ENCODE measurements around the gene COL6A5. TPM values are rescaled to one million over a fixed set of nuclear protein-coding genes. Genes with fewer than 3 reads are reported as not detected.
"Not testable (repeated sequence)": the region's sequence is repeated elsewhere in the genome, so short reads cannot be mapped to it uniquely, and the experiment has no call there.

Gene COL6A5
- total RNA-seq, 1 donor from 2014 or later, result not detected

GRCh38 chr3:130428871-130429712 is 83.6 kb downstream of the COL6A5 start:
- Histone ChIP-seq H3K4me3 (no peak overlapping the region), H3K9me3 (replicated peaks) (peaks cover 6% of the 10 kb centered on the region), H3K27ac (replicated peaks) (no peak overlapping the region), H3K4me1 (no peaks in the 10 kb centered on the region), H3K27me3 (ENCODE audit: low read depth) (peaks cover 6% of the 10 kb centered on the region), H3K36me3 (no peaks in the 10 kb centered on the region)
- TF ChIP-seq CTCF (IDR thresholded peaks at IDR 0.05; ENCODE audit: borderline replicate concordance), result no peak
- intact Hi-C loops (cut with micrococcal nuclease), result no loop called here
- no peak for DNase-seq

GRCh38 chr3:130429713-130430023 is 84.2 kb downstream of the COL6A5 start:
- Histone ChIP-seq H3K4me1 (no peaks in the 10 kb centered on the region), H3K36me3 (no peaks in the 10 kb centered on the region), H3K4me3 (no peak overlapping the region), H3K9me3 (replicated peaks) (peaks cover 12% of the 10 kb centered on the region), H3K27me3 (ENCODE audit: low read depth) (peaks cover 2% of the 10 kb centered on the region), H3K27ac (replicated peaks) (no peak overlapping the region)
- intact Hi-C loops (cut with micrococcal nuclease), result no loop called here
- no peak for TF ChIP-seq CTCF (IDR thresholded peaks at IDR 0.05; ENCODE audit: borderline replicate concordance)
- no peak for DNase-seq

GRCh38 chr3:130430266-130430665 is 84.8 kb downstream of the COL6A5 start:
- no peak for DNase-seq
- Histone ChIP-seq H3K36me3 (no peaks in the 10 kb centered on the region), H3K27me3 (ENCODE audit: low read depth) (no peaks in the 10 kb centered on the region), H3K4me1 (no peaks in the 10 kb centered on the region), H3K27ac (replicated peaks) (no peak overlapping the region), H3K9me3 (replicated peaks) (peaks cover 14% of the 10 kb centered on the region), H3K4me3 (no peak overlapping the region)
- intact Hi-C loops (cut with micrococcal nuclease), result no loop called here
- no peak for TF ChIP-seq CTCF (IDR thresholded peaks at IDR 0.05; ENCODE audit: borderline replicate concordance)

- H3K36me3 ChIP-seq; H3K4me1 ChIP-seq; H3K27me3 ChIP-seq (ENCODE audit: low read depth); DNase-seq; H3K4me3 ChIP-seq; H3K27ac ChIP-seq (replicated peaks); intact Hi-C loops (cut with micrococcal nuclease): not testable (repeated sequence)
- peaks cover 14% of the 10 kb centered on the region for H3K9me3 ChIP-seq (replicated peaks)
Observed at GRCh38 chr3:130432086-130432485, 86.6 kb downstream of the COL6A5 start.

- no peak overlapping the region for H3K4me3 ChIP-seq
- no peak for DNase-seq
- no peak for TF ChIP-seq CTCF (IDR thresholded peaks at IDR 0.05; ENCODE audit: borderline replicate concordance)
- H3K27me3 ChIP-seq (ENCODE audit: low read depth), result no peaks in the 10 kb centered on the region
- H3K9me3 ChIP-seq (replicated peaks), result peaks cover 14% of the 10 kb centered on the region
- H3K27ac ChIP-seq (replicated peaks), result no peak overlapping the region
- no peaks in the 10 kb centered on the region for H3K4me1 ChIP-seq
- intact Hi-C loops (cut with micrococcal nuclease), result no loop called here
- H3K36me3 ChIP-seq, result no peaks in the 10 kb centered on the region
Observed at GRCh38 chr3:130433306-130433705, 87.8 kb downstream of the COL6A5 start.

- H3K27me3 ChIP-seq (ENCODE audit: low read depth), result no peaks in the 10 kb centered on the region
- no peaks in the 10 kb centered on the region for H3K36me3 ChIP-seq
- TF ChIP-seq CTCF (IDR thresholded peaks at IDR 0.05; ENCODE audit: borderline replicate concordance), result no peak
- intact Hi-C loops (cut with micrococcal nuclease), result no loop called here
- H3K27ac ChIP-seq (replicated peaks), result no peak overlapping the region
- H3K4me1 ChIP-seq, result no peaks in the 10 kb centered on the region
- DNase-seq, result no peak
- H3K9me3 ChIP-seq (replicated peaks), result no peaks in the 10 kb centered on the region
- no peak overlapping the region for H3K4me3 ChIP-seq
Observed at GRCh38 chr3:130442284-130442683, 96.8 kb downstream of the COL6A5 start.

- H3K27me3 ChIP-seq (ENCODE audit: low read depth); H3K9me3 ChIP-seq (replicated peaks); H3K4me1 ChIP-seq; intact Hi-C loops (cut with micrococcal nuclease); H3K27ac ChIP-seq (replicated peaks); H3K4me3 ChIP-seq; H3K36me3 ChIP-seq; DNase-seq: not testable (repeated sequence)
Observed at GRCh38 chr3:130446840-130447239, 101.4 kb downstream of the COL6A5 start.

GRCh38 chr3:130448155-130448554 is 102.7 kb downstream of the COL6A5 start:
- H3K4me1 ChIP-seq; intact Hi-C loops (cut with micrococcal nuclease); H3K27ac ChIP-seq (replicated peaks); H3K4me3 ChIP-seq; H3K9me3 ChIP-seq (replicated peaks); H3K36me3 ChIP-seq; DNase-seq; H3K27me3 ChIP-seq (ENCODE audit: low read depth): not testable (repeated sequence)

All from left ventricle myocardium inferior (tissue), 1 donor.